H1 (cell line): ENCODE data around the gene TAF15.

ENCODE experiments used
- CBX5 ChIP-seq: fragments of 300-800, 300-1000 bp; sonication (generic); IDR thresholded peaks from 2 replicates; pipeline ENCODE4 v1.7.1; 2016; ENCODE audit warnings: antibody characterized with exemption, low read length, low read depth
- CHD1 ChIP-seq: IDR thresholded peaks from 2 replicates; pipeline ENCODE4 v1.6.1; 2012; ENCODE audit warnings: low read depth, low read length, improper control_type of control experiment
- EP300 ChIP-seq, 2 experiments: IDR thresholded peaks; 1 replicate in 1 of 2; 2 replicates in 1 of 2; pipeline ENCODE4 v1.6.1; 2011 to 2012; ENCODE audit warnings: low read depth in 2 of 2, low read length in 2 of 2, mild to moderate bottlenecking in 2 of 2, borderline replicate concordance in 1 of 2, inconsistent platforms in 1 of 2, moderate library complexity in 1 of 2
- JUND ChIP-seq: IDR thresholded peaks from 2 replicates; pipeline ENCODE4 v1.6.1; 2011; ENCODE audit warnings: mild to moderate bottlenecking, improper control_type of control experiment, low read length
- NRF1 ChIP-seq: IDR thresholded peaks from 2 replicates; pipeline ENCODE4 v1.6.1; 2011; ENCODE audit warnings: mild to moderate bottlenecking, low read depth, low read length, improper control_type of control experiment
- POLR2A ChIP-seq, 2 experiments: IDR thresholded peaks; 1 replicate in 1 of 2; 2 replicates in 1 of 2; pipeline ENCODE4 v1.6.1; 2011; ENCODE audit warnings: low read depth in 2 of 2, low read length in 2 of 2, mild to moderate bottlenecking in 2 of 2; ENCODE audit errors: control extremely low read depth in 1 of 2
- TF ChIP-seq, protein P1 (sequence below), 3 experiments: IDR thresholded peaks; 1 replicate in 2 of 3; 2 replicates in 1 of 3; pipeline versions ENCODE4 v1.5.1 to v1.6.1; 2011; ENCODE audit warnings: low read length in 3 of 3, mild to moderate bottlenecking in 3 of 3, inconsistent platforms in 2 of 3, low read depth in 1 of 3, moderate library complexity in 1 of 3; ENCODE audit not compliant: insufficient read depth in 1 of 3; ENCODE audit errors: control extremely low read depth in 1 of 3
- TF ChIP-seq, protein P2 (sequence below): IDR thresholded peaks from 2 replicates; pipeline ENCODE4 v1.6.1; 2012; ENCODE audit warnings: inconsistent platforms

DNA sequence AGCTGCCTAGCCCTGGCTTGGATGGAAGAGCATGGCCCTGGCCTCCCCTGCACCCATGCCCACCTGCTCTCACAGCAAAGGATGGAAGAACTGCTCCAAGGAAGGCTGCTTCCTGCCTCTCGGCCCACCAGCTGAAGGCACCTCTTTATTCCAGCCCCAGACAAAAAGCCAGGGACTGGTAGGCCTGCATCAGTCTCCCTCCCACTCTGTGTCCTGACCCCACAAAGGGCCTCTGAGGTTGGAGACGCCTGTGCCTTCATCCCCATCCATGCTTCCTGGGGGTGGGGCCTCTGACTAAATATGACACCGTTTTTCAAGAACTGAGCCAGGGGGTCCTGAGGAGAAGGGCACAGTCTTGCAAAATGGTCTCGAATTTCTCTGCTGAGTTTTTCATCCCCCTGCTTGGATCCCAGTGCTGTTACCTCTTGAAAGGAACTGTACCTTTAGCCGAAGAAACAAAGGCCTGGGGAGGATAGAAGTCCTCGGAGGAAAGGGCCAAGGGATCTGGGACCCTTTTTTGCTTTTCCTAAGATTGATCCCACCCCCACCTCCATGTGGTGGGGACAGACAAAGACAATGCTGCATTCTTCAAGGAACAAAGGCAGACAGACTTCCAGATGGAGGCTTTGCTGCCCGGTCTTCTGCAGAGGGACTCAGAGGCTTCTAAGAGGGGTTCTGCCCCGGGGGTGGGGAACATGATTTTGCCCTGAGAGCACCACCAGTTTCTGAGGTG, 43.4 kb upstream of the TAF15 start:
- TF ChIP-seq, protein P1, sequence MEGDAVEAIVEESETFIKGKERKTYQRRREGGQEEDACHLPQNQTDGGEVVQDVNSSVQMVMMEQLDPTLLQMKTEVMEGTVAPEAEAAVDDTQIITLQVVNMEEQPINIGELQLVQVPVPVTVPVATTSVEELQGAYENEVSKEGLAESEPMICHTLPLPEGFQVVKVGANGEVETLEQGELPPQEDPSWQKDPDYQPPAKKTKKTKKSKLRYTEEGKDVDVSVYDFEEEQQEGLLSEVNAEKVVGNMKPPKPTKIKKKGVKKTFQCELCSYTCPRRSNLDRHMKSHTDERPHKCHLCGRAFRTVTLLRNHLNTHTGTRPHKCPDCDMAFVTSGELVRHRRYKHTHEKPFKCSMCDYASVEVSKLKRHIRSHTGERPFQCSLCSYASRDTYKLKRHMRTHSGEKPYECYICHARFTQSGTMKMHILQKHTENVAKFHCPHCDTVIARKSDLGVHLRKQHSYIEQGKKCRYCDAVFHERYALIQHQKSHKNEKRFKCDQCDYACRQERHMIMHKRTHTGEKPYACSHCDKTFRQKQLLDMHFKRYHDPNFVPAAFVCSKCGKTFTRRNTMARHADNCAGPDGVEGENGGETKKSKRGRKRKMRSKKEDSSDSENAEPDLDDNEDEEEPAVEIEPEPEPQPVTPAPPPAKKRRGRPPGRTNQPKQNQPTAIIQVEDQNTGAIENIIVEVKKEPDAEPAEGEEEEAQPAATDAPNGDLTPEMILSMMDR (IDR thresholded peaks at IDR 0.05; ENCODE audit: control extremely low read depth in 1 of 3, insufficient read depth in 1 of 3, low read depth in 1 of 3, low read length in 3 of 3) = no peak
- no peak for TF ChIP-seq NRF1
- TF ChIP-seq CHD1 = no peak
- TF ChIP-seq JUND = no peak
- no peak for TF ChIP-seq EP300 (IDR thresholded peaks at IDR 0.05; ENCODE audit: borderline replicate concordance in 1 of 2, low read depth in 2 of 2, low read length in 2 of 2)
- TF ChIP-seq, protein P2, sequence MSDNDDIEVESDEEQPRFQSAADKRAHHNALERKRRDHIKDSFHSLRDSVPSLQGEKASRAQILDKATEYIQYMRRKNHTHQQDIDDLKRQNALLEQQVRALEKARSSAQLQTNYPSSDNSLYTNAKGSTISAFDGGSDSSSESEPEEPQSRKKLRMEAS = no peak
- TF ChIP-seq CBX5 = no peak
- TF ChIP-seq POLR2A (IDR thresholded peaks at IDR 0.05; ENCODE audit: control extremely low read depth in 1 of 2, low read depth in 2 of 2, low read length in 2 of 2) = no peak
